Embryonic facial prominence (tissue), 1 donor: ENCODE results near the gene NIM1K.
A peak's percentile ranks its signal among the peaks of the same experiment; 100 is the strongest.
"Not testable (repeated sequence)": the region's sequence is repeated elsewhere in the genome, so short reads cannot be mapped to it uniquely, and the experiment has no call there.

ENCODE experiments used
- DNase-seq: peaks from one replicate; pipeline ENCODE4 v3.0.0-alpha.2; 2016; ENCODE audit errors: extremely low spot score

NIM1K gene

DNA sequence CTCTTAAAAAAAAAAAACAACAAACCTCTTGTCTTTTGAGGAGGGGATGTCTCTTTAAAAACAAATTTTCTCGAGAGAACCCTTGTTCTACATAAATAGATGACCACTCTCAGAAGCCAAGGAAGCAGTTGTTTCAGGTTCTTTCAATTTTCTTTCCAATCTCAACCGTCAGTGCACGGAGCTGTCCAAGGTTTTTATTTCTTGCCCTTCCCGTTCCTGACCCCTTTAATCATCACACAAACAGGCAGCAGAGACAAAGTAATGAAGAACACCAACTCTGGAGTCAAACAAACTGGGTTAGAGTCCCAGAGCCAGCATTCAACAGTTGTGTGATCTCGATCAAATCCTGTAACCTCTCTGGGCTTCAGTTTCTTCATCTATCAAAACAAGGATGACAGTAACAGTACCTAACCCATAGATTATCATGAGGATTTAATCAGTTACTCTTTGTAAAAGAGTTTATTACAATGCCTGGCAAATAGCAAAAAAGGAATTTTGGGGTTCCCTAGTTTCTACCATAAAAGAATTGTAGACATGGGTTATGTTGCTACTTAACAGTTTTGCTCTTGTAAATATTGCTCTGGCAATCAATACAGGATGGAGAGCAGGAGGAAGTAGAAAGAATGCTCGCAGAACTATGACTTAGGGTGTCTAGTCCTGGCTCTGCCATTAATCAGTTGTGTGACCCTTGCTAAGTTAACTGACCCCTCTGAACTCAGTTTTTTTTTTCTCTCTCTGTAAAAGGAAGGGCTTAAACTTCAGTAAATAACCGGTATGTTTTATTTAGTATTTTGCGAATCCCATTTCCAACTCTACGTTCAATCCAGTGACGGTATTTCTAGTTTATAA, 1.0 kb upstream of the NIM1K start:
- no peak for DNase-seq

DNA sequence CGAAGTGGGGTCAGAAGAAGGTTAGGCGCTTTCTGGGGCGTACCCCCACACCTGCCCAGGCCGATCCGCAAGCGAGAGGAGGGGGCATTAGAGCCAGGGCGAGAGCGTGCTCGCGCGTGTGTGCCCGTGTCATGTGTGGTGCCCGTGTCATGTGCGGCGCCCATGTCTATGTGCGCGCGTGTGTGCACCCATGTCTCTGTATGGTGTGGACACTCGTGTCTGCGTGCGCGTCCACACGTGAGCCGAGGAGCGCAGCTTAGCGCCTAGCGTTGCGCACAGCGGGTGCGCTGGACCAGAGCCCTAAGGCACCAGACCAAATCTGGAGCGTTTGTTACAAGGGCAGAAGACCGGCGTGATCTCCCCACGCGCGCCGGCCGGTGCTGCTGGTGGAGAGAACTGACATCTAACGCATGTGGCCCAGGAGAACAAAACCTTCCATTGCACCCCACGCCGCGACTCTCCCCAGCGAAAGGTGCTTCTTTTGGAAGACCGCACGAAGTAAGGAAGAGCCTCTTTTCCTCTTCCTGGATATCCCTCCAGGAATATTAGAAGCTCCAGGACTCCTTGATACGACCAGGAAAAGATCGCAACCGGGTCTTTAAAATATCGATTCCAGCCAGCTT, 644 bp downstream of the NIM1K start:
- no peak for DNase-seq

DNA sequence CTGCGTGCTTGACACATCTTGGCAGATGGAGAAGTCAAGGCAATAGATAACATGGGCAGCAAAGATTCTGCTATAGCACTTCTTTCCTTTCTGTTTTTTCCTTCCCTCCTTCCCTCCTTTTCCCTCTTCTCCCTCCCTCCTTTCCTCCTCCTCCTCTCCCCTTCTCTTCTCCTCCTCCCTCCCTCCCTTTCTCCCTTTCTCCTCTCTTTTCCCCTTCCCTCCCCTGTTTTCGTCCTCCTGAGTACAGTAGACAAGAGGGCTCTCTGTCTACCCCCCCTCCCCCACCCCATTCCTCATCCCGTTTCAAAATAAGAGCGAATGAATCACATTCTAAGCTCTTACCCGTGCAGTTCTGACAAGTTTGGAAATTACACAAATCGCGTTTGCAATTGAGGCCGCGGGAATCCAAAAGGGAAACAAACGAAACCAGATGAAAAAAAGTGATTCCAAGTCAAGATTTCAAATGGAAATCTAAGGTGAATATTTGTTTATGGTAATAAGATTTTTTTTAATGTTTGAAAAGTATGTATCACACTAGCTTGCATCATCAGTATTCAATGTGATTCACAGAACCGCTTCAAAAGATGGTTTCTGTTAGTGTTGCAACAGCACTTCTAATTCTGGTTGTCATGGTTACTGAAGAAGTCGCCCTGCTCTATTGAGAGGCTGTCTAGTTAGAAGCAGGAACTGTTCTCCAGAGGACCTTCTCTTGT, 1.3 kb downstream of the NIM1K start:
- peak; percentile 72 for DNase-seq

DNA sequence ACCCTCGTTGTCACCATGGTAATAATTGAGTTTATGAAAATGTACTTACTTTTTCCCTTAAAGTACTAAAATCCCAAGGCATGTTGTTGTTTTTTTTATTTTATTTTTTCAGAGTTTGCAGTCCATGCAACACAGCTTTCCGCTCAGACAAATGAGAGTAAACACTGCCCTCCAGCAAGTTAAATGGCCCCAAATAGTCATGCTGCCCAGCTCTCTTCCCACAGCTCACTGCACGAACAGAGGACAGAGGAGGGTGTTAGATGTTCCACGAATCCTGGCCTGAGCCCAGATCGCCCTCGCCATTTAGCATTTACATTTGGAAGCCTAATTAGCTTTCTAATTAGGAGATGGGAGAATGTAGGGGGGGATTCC, 1.9 kb downstream of the NIM1K start:
- DNase-seq: no peak

DNA sequence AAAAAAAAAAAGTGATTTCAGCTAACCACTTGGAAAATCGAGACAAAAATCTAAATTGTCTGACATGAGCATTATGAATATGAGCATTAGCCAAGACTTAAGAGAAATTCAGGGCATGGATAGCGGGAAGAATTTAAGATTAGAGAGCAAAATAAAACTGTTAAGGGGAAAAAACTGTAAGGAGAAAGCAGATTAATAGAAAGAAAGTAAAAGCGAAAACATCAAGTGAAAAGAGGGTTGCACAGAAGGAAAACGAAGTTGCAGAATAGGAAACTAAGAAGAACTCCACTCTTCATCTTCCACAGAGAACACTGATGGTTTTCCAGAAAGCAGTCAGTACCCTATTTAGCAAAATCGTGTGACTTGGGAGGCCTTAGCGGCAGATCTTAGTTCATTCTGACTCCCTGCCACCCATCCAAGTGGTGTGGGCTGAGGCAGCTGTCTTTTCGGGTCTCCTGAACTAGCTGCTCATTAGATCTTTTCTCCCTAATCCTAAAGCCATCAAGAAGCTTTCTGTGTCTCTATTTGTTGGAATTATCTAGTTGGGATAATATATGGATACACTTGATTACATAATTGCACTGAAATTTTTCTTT, 3.7 kb downstream of the NIM1K start:
- no peak for DNase-seq

DNA sequence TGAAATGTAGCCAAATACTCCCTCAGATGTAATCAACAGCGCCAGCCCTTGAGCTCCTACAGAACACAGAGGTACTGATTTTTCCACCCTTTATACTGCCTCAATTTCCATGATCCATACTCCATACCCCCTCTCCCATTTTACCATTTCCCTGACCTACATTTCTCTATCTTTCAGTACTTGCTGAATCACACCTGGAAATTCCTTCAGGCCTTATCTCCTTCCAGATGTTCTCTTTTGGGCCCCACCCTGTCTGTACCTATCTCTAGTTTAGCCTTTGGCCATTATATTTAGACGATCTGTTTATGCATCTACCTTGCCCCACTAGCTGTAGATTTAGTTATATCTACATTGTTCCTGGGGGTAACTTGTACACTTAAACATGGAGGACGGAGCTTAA, 5.5 kb downstream of the NIM1K start:
- DNase-seq: no peak

DNA sequence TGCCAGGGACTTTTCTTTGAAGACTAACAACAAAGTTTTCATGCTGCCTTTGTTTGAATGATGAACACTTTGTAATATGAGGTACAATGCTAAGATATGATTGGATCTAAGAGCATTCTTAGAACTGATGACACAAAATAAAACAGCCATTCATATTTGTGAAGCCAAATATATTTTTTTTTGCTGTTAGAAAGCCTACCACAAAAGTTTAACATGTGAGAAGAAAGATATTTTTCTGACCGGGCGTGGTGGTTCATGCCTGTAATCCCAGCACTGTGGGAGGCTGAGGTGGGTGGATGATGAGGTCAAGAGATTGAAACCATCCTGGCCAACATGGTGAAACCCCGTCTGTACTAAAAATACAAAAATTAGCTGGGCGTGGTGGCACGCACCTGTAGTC, 9.4 kb downstream of the NIM1K start:
- DNase-seq: not testable (repeated sequence)

DNA sequence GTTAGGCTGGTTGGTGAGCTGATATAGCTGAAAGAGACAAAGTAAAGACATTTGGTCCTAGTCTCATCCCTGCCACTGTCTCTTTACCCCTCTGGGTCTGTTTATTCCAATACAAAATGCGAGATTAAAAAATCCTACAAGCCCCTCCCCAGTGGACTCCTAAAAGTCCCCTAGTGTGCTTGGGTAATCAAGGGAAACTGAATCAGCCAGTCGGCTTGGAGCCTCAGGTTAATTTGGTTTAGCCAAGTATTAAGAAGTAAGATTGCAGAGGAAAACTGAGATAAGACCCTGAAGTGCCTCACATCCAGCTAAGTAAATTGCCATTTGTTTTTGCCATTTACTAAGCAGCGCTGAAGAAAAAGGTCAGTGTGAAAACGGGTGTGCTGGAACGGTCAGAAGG, 10.4 kb downstream of the NIM1K start:
- no peak for DNase-seq

DNA sequence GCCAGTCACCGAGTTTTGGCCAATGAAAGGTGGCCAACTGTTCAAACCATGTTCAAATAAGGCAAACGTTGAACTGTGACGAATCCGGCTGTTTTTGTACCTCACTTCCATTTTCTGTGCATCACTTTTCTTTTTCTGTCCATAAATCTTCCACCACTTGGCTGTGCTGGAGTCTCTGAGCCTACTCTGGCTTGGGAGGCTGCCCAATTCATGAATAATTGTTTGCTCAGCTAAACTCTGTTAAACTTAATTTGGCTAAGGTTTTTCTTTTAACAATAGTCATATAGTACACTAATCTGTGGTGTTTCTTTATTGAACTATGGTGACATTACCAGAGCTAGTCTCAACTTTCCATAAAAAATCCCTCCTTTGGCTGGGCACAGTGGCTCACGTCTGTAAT, 11.3 kb downstream of the NIM1K start:
- DNase-seq: no peak

- no peak for DNase-seq
These were observed 12.9 kb downstream of the NIM1K start for GRCh38 chr5:43204958-43205357.

GRCh38 chr5:43207601-43208000, 15.6 kb downstream of the NIM1K start:
- DNase-seq: no peak

GRCh38 chr5:43208658-43209057, 16.6 kb downstream of the NIM1K start:
- no peak for DNase-seq

GRCh38 chr5:43209060-43209459, 17.0 kb downstream of the NIM1K start:
- no peak for DNase-seq

GRCh38 chr5:43209833-43210232, 17.8 kb downstream of the NIM1K start:
- no peak for DNase-seq

GRCh38 chr5:43210570-43210969, 18.5 kb downstream of the NIM1K start:
- no peak for DNase-seq

GRCh38 chr5:43213951-43214350, 21.9 kb downstream of the NIM1K start:
- no peak for DNase-seq

DNA sequence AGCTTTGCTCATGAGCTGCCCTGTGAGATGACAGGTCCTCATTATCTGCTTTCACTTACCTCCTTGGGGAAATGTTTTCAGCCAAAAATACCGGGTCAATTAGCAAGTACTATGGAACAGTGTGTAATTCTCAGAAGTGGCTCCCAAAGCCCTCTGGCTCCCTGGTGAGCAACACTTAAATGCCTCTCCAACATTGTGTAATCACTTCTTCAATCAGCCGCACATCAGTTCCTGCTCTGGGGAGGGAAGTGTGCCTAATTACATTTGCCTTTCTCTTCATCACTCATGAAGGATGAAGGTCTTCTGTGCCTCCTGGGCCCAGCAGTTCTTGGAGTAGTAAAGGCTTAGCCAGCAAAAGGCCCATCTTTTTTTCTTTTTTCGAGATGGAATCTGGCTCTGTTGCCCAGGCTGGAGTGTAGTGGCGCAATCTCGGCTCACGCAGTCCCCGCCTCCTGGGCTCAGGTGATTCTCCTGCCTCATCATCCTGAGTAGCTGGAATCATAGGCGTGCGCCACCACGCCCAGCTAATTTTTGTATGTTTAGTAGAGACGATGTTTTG, 23.1 kb downstream of the NIM1K start:
- no peak for DNase-seq

- no peak for DNase-seq
These were observed 24.9 kb downstream of the NIM1K start for GRCh38 chr5:43216941-43217340.

GRCh38 chr5:43219120-43219519, 27.1 kb downstream of the NIM1K start:
- DNase-seq: no peak

- DNase-seq: no peak
These were observed 29.5 kb downstream of the NIM1K start for GRCh38 chr5:43221502-43221901.

DNA sequence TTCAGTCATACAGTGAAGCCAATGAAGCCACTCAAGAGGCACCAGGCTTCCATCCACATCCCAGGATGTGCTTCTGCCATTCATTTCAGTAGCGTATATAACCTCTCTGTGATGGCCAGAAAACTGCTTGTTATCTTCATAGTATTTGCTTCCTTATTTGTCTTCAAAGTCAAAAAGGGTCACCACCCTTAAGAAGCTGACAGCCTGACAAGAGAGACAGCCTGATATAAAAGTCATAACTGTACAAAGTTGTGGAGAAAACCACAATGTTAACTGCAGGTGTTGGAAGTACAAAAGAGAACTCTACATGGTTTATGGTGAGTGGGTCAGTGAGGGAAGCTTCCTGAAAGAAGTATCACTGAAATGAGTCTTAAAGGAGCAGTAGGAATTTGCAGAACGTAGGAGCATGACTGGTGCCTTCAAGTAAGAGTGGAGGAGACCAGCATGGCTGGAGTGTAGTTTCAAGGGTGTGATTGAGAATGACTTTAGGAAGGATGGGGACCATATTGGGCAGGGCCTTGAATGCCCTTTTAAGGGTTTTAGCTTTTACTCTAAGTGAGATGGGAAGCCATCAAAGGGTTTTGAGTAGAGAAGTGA, 33.7 kb downstream of the NIM1K start:
- DNase-seq: no peak

GRCh38 chr5:43227655-43228054, 35.6 kb downstream of the NIM1K start:
- DNase-seq: no peak
